HCT116 (cell line): ENCODE measurements around the gene ING4. TPM values are rescaled to one million over a fixed set of nuclear protein-coding genes. Genes with fewer than 3 reads are reported as not detected.

Experiments
- ATAC-seq: fragments of 200-7000 bp; cut with Tn5 transposase; 2 replicates; pipeline ENCODE4 v1.9.1; 2020; ENCODE audit warnings: mild to moderate bottlenecking, moderate library complexity
- BruUV-seq: library from RNA; stranded (reverse); fragments of 400-500 nt; replicated peaks from 2 replicates; lab custom pipeline; 2021; lab: Mats Ljungman, UMichigan
- CTCF ChIA-PET: fragments of 300-600 bp; sonication (Branson Sonifier 250); formaldehyde crosslinking; loops from one replicate; lab custom pipeline; 2021; ENCODE audit warnings: antibody characterized with exemption; lab: Charles Lee
- POLR2A ChIA-PET: fragments of 300-600, 350-600 bp; sonication (Branson Sonifier 250); formaldehyde crosslinking; loops from one replicate; lab custom pipeline; 2021; ENCODE audit warnings: antibody characterized with exemption; lab: Charles Lee
- RAD21 ChIA-PET, 2 experiments: fragments of 300-600 bp; sonication (Branson Sonifier 250); formaldehyde crosslinking; loops; one replicate each; lab custom pipeline; 2023; ENCODE audit warnings: low total read pairs in 2 of 2; ENCODE audit not compliant: uncharacterized antibody in 2 of 2, unreplicated experiment in 2 of 2, low non-redundant PET in 1 of 2; lab: Charles Lee
- DNase-seq: peaks from one replicate; pipeline ENCODE4 v3.0.0-alpha.2; 2010; ENCODE audit warnings: low read depth, low spot score
- H2AFZ ChIP-seq: fragments of 200-600 bp; shearing (Covaris generic), sonication (generic); 2 replicates; pipeline ENCODE4 v1.6.1; 2017; ENCODE audit warnings: low read depth, mixed run types, mixed read lengths, antibody characterized with exemption, low read length; ENCODE audit not compliant: poor library complexity, severe bottlenecking
- H3K27ac ChIP-seq: 2 replicates; pipeline ENCODE4 v1.5.1; 2012; ENCODE audit warnings: low read depth, low read length
- H3K27me3 ChIP-seq: fragments of 200-600 bp; sonication (generic); 2 replicates; pipeline ENCODE4 v1.6.1; 2016; ENCODE audit warnings: mixed run types, low read length, mixed read lengths; ENCODE audit not compliant: insufficient read depth
- H3K36me3 ChIP-seq, 2 experiments: fragments of 200-500 bp in 1 of 2; fragments of 200-600 bp in 1 of 2; sonication (Bioruptor generic) in 1 of 2; sonication (generic) in 1 of 2; 2 replicates each; pipeline versions ENCODE4 v1.5.1 to v1.6.1; 2014 to 2016; ENCODE audit warnings: low read length in 2 of 2, inconsistent platforms in 1 of 2, mixed read lengths in 1 of 2, mixed run types in 1 of 2; ENCODE audit not compliant: insufficient read depth in 2 of 2, control insufficient read depth in 1 of 2
- H3K4me1 ChIP-seq, 2 experiments: fragments of 200-600 bp in 1 of 2; sonication (generic) in 1 of 2; 2 replicates each; pipeline versions ENCODE4 v1.5.1 to v1.6.1; 2012 to 2017; ENCODE audit warnings: low read length in 2 of 2, inconsistent platforms in 1 of 2, mild to moderate bottlenecking in 1 of 2, mixed read lengths in 1 of 2, mixed run types in 1 of 2, moderate library complexity in 1 of 2; ENCODE audit not compliant: insufficient read depth in 2 of 2, control insufficient read depth in 1 of 2
- H3K4me2 ChIP-seq: fragments of 200-600 bp; sonication (generic); 2 replicates; pipeline ENCODE4 v1.6.1; 2017; ENCODE audit warnings: mixed run types, low read length, mixed read lengths
- H3K4me3 ChIP-seq, 2 experiments: fragments of 200-600 bp in 1 of 2; sonication (generic) in 1 of 2; replicated peaks in 1 of 2; 2 replicates each; pipeline ENCODE4 v1.5.1; 2011 to 2016; ENCODE audit warnings: low read length in 2 of 2, control low read depth in 1 of 2, low read depth in 1 of 2, mild to moderate bottlenecking in 1 of 2, mixed read lengths in 1 of 2, mixed run types in 1 of 2
- H3K79me2 ChIP-seq: fragments of 200-600 bp; sonication (generic); 2 replicates; pipeline ENCODE4 v1.6.1; 2017; ENCODE audit warnings: mild to moderate bottlenecking, mixed run types, low read length, moderate library complexity, mixed read lengths; ENCODE audit not compliant: insufficient read depth
- H3K9ac ChIP-seq: fragments of 200-600 bp; sonication (generic); 2 replicates; pipeline ENCODE4 v1.6.1; 2016; ENCODE audit warnings: low read length, mixed read lengths
- H3K9me2 ChIP-seq: fragments of 200-600 bp; sonication (generic), shearing (Covaris generic); 2 replicates; pipeline ENCODE4 v1.6.1; 2017; ENCODE audit warnings: mixed run types, mild to moderate bottlenecking, moderate library complexity; ENCODE audit not compliant: insufficient read depth
- H3K9me3 ChIP-seq, 2 experiments: fragments of 200-500 bp in 1 of 2; fragments of 200-600 bp in 1 of 2; sonication (Bioruptor generic) in 1 of 2; sonication (generic) in 1 of 2; 2 replicates each; pipeline ENCODE4 v1.6.1; 2014 to 2017; ENCODE audit warnings: low read length in 2 of 2, mixed read lengths in 2 of 2, inconsistent platforms in 1 of 2, low read depth in 1 of 2, mild to moderate bottlenecking in 1 of 2, mixed run types in 1 of 2, moderate library complexity in 1 of 2; ENCODE audit not compliant: control insufficient read depth in 1 of 2, insufficient read depth in 1 of 2
- H4K20me1 ChIP-seq: fragments of 200-600 bp; sonication (generic), shearing (Covaris generic); 2 replicates; pipeline ENCODE4 v1.6.1; 2017; ENCODE audit warnings: mixed run types, mild to moderate bottlenecking, moderate library complexity; ENCODE audit not compliant: insufficient read depth
- ELF1 ChIP-seq: IDR thresholded peaks from 2 replicates; pipeline ENCODE4 v1.6.1; 2012; ENCODE audit warnings: low read depth, borderline replicate concordance
- EZH2 ChIP-seq: fragments of 200-600 bp; sonication (generic); IDR thresholded peaks from 2 replicates; pipeline ENCODE4 v1.6.1; 2017; ENCODE audit warnings: antibody characterized with exemption, mixed run types
- JUND ChIP-seq: IDR thresholded peaks from 2 replicates; pipeline ENCODE4 v1.6.1; 2012
- POLR2AphosphoS5 ChIP-seq: IDR thresholded peaks from 2 replicates; pipeline ENCODE4 v1.6.1; 2011; ENCODE audit warnings: mild to moderate bottlenecking, low read depth, low read length, moderate library complexity
- SP1 ChIP-seq: IDR thresholded peaks from 2 replicates; pipeline ENCODE4 v1.6.1; 2012; ENCODE audit warnings: low read depth
- TCF7L2 ChIP-seq: IDR thresholded peaks from 2 replicates; pipeline ENCODE4 v1.7.0; 2011; ENCODE audit warnings: borderline replicate concordance, inconsistent platforms; ENCODE audit not compliant: insufficient read depth, insufficient read length; ENCODE audit errors: extremely low read depth
- ZFX ChIP-seq: fragments of 450-650 bp; IDR thresholded peaks from 2 replicates; pipeline ENCODE4 v1.6.1; 2017
- intact Hi-C: fragments of 100-400 bp; cut with micrococcal nuclease; formaldehyde crosslinking; loops from 2 replicates; pipeline ENCODE4 v1.10.0; 2022
- total RNA-seq: library from RNA; stranded (reverse); gene quantifications from one replicate; pipeline ENCODE4 v1.2.1, GENCODE V29; 2021; ENCODE audit not compliant: unreplicated experiment
- TF ChIP-seq, protein P1 (sequence below), 3 experiments: fragments of 200-600 bp in 1 of 3; sonication (generic) in 1 of 3; IDR thresholded peaks in 2 of 3; conservative IDR thresholded peaks in 1 of 3; 2 replicates each; pipeline ENCODE4 v1.5.1; 2012 to 2017; ENCODE audit warnings: low read depth in 2 of 3, low read length in 2 of 3, antibody characterized with exemption in 1 of 3, borderline replicate concordance in 1 of 3, control low read depth in 1 of 3, mild to moderate bottlenecking in 1 of 3, mixed read lengths in 1 of 3, mixed run types in 1 of 3, moderate library complexity in 1 of 3; ENCODE audit not compliant: insufficient read depth in 1 of 3
- TF ChIP-seq, protein P2 (sequence below): IDR thresholded peaks from 2 replicates; pipeline ENCODE4 v1.6.1; 2012; ENCODE audit warnings: low read depth
- TF ChIP-seq, protein P3 (sequence below): IDR thresholded peaks from 2 replicates; pipeline ENCODE4 v1.6.1; 2012

Gene ING4
- total RNA-seq, 1 experiment from 2014 or later, result 17.9 TPM

DNA sequence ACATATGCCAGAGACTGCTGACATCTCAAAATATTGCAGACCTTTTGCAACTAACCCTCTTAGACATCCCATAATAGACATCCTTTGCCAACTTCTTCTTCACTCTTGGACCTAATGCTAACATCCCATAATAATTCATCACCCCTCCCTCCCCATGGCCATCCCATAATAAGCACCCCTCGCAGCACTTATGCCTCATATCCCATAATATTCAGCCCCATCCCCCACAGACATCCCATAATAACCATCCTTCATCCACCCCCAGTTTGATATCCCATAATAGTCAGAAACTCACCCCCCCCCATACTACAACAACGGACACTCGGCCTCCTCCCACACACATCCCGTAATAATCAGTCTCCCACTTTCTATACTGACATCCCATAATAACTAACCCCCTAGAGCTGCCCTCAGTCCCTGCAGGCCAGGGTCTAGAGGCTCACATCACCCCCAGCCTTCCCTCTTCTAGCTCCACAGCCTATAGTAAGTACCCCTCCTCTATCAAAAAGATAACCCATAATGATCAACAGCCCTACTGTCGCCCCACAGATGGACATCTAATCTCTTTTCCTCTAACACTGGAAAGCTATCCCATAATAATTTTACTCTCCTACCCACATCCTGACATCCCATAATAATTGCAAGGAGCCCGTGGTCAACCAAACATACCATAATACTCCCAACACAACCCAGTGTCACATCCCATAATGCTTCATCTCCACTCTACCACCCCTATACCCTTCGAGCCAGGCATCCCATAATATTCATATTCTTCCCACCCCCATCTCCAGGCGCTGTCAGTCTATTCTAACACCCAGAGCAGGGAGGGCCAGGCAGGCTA, 54.9 kb downstream of the ING4 start (continued):
- TF ChIP-seq EZH2, result no peak

DNA sequence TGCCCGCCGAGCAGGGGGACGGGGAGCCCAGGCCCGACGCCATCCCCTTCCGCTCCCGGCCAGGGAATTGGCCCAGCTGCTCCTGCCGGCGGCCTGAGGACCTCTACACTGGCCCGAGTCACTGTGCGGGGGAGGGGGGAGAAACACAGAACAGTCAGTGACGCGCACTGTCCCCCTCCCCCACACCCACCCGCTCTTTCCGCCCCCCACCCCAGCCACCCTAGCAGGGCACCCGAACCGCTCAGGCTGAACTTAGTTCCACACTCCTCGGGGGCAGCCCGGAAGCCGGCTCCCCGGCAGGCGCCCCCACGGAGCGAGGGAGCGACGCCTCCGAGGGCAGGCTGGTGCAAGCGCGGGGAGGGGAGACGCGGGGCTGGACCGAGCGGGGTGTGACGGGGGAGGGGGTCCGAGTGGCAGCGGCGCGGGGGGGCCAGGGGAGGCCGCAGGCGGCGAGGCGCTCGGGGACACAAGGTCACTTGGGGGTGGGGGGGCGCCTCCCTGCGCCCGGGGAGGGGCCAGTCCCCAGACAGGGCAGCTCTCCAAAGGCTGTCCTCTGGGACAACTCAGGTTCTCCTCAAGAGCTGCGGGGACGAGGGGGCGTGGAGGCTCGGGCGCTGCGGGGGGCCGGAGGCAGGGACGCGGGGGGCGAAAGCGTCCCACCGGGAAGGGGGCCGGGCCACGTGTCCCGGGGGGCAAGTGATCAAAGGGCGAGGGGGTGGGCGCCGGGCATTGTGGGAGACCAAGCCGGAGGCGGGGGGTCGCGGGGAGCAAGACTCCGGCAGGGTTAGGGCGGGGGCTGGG, 56.4 kb downstream of the ING4 start:
- POLR2A ChIA-PET, result no interaction called here
- Histone ChIP-seq H3K4me2 (peak overlapping the region; percentile 96), H4K20me1 (no peaks in the 10 kb centered on the region; the same call in 1 of the 2 replicates), H3K4me3 (peak overlapping the region; percentile 87 to 89), H3K27me3 (no peaks in the 10 kb centered on the region), H3K79me2 (peaks cover 51% of the 10 kb centered on the region), H3K36me3 (peaks cover 22 to 34% of the 10 kb centered on the region in 2 experiments), H3K9me2 (no peaks in the 10 kb centered on the region), H3K4me1 (peaks cover 34 to 44% of the 10 kb centered on the region in 2 experiments), H3K27ac (peak overlapping the region; percentile 88), H2AFZ (no peak overlapping the region), H3K9ac (peak overlapping the region; percentile 83), H3K9me3 (no peaks in the 10 kb centered on the region)
- intact Hi-C loops, result loop anchor here (2.0 to 5.0 kb wide), 3 partner anchors 39 to 246 kb away; partner anchors contain the start of genes CDCA3, ING4, NOP2 and USP5
- CTCF ChIA-PET, result no interaction called here
- DNase-seq, result no peak
- TF ChIP-seq POLR2AphosphoS5 (no peak; the same call in 1 of the 2 replicates), SP1 (no peak), EZH2 (no peak), TCF7L2 (no peak), JUND (no peak), ELF1 (no peak), ZFX (no peak)
- TF ChIP-seq, protein P1, sequence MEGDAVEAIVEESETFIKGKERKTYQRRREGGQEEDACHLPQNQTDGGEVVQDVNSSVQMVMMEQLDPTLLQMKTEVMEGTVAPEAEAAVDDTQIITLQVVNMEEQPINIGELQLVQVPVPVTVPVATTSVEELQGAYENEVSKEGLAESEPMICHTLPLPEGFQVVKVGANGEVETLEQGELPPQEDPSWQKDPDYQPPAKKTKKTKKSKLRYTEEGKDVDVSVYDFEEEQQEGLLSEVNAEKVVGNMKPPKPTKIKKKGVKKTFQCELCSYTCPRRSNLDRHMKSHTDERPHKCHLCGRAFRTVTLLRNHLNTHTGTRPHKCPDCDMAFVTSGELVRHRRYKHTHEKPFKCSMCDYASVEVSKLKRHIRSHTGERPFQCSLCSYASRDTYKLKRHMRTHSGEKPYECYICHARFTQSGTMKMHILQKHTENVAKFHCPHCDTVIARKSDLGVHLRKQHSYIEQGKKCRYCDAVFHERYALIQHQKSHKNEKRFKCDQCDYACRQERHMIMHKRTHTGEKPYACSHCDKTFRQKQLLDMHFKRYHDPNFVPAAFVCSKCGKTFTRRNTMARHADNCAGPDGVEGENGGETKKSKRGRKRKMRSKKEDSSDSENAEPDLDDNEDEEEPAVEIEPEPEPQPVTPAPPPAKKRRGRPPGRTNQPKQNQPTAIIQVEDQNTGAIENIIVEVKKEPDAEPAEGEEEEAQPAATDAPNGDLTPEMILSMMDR (IDR thresholded peaks at IDR 0.05 in 2 of 3, conservative IDR thresholded peaks at IDR 0.05 in 1 of 3; ENCODE audit: borderline replicate concordance in 1 of 3, insufficient read depth in 1 of 3, low read depth in 2 of 3, low read length in 2 of 3), result no peak
- TF ChIP-seq, protein P2, sequence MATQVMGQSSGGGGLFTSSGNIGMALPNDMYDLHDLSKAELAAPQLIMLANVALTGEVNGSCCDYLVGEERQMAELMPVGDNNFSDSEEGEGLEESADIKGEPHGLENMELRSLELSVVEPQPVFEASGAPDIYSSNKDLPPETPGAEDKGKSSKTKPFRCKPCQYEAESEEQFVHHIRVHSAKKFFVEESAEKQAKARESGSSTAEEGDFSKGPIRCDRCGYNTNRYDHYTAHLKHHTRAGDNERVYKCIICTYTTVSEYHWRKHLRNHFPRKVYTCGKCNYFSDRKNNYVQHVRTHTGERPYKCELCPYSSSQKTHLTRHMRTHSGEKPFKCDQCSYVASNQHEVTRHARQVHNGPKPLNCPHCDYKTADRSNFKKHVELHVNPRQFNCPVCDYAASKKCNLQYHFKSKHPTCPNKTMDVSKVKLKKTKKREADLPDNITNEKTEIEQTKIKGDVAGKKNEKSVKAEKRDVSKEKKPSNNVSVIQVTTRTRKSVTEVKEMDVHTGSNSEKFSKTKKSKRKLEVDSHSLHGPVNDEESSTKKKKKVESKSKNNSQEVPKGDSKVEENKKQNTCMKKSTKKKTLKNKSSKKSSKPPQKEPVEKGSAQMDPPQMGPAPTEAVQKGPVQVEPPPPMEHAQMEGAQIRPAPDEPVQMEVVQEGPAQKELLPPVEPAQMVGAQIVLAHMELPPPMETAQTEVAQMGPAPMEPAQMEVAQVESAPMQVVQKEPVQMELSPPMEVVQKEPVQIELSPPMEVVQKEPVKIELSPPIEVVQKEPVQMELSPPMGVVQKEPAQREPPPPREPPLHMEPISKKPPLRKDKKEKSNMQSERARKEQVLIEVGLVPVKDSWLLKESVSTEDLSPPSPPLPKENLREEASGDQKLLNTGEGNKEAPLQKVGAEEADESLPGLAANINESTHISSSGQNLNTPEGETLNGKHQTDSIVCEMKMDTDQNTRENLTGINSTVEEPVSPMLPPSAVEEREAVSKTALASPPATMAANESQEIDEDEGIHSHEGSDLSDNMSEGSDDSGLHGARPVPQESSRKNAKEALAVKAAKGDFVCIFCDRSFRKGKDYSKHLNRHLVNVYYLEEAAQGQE, result no peak
- TF ChIP-seq, protein P3, sequence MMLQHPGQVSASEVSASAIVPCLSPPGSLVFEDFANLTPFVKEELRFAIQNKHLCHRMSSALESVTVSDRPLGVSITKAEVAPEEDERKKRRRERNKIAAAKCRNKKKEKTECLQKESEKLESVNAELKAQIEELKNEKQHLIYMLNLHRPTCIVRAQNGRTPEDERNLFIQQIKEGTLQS, result no peak
- no TSS peak for BruUV-seq
- RAD21 ChIA-PET, result no interaction called here
- ATAC-seq, result peak; percentile 12; the same call in 1 of the 2 replicates
